GM19035 (cell line): ENCODE results near the gene JAG2.

ENCODE experiments used
- ATAC-seq: cut with Tn5 transposase; IDR thresholded peaks from one replicate; pipeline ENCODE4 v1.9.1; 2021; ENCODE audit not compliant: unreplicated experiment

JAG2 gene

GRCh38 chr14:105168496-105168978 lies at the start of gene JAG2:
Gene JAG2 (minus strand): TSS chr14:105168776. CDS start chr14:105168420, 356 bp downstream.
- no peak for ATAC-seq

GRCh38 chr14:105217774-105218173 lies 49.2 kb upstream of the JAG2 start:
- ATAC-seq = no peak

GRCh38 chr14:105216490-105217247 lies 48.1 kb upstream of the JAG2 start:
- ATAC-seq = no peak

- ATAC-seq = no peak
These were observed 47.0 kb upstream of the JAG2 start for GRCh38 chr14:105215602-105216001.

GRCh38 chr14:105214324-105214915 lies 45.8 kb upstream of the JAG2 start:
- no peak for ATAC-seq

GRCh38 chr14:105213361-105213760 lies 44.8 kb upstream of the JAG2 start:
- no peak for ATAC-seq

- ATAC-seq = no peak
These were observed 44.1 kb upstream of the JAG2 start for GRCh38 chr14:105212541-105213300.

GRCh38 chr14:105211758-105212089 lies 43.1 kb upstream of the JAG2 start:
- no peak for ATAC-seq

- no peak for ATAC-seq
These were observed 42.6 kb upstream of the JAG2 start for GRCh38 chr14:105211086-105211757.

GRCh38 chr14:105210266-105211025 lies 41.9 kb upstream of the JAG2 start:
- ATAC-seq = no peak

- no peak for ATAC-seq
These were observed 41.1 kb upstream of the JAG2 start for GRCh38 chr14:105209646-105210045.

- no peak for ATAC-seq
These were observed 40.5 kb upstream of the JAG2 start for GRCh38 chr14:105209091-105209490.

- no peak for ATAC-seq
These were observed 40.1 kb upstream of the JAG2 start for GRCh38 chr14:105208738-105209075.

- no peak for ATAC-seq
These were observed 39.6 kb upstream of the JAG2 start for GRCh38 chr14:105207996-105208737.

GRCh38 chr14:105207460-105207901 lies 38.9 kb upstream of the JAG2 start:
- ATAC-seq = no peak

- no peak for ATAC-seq
These were observed 38.3 kb upstream of the JAG2 start for GRCh38 chr14:105206873-105207272.

- no peak for ATAC-seq
These were observed 37.2 kb upstream of the JAG2 start for GRCh38 chr14:105205673-105206208.

- no peak for ATAC-seq
These were observed 36.5 kb upstream of the JAG2 start for GRCh38 chr14:105204931-105205672.
